DMS114 treated with DMSO at 0.1 percent for 48 hours (cell line): ENCODE measurements around the gene DIAPH1.

ENCODE experiments used
- DNase-seq: peaks from one replicate; lab custom pipeline; 2025; ENCODE audit not compliant: unreplicated experiment; lab: John Stamatoyannopoulos, UW

Gene DIAPH1

GRCh38 chr5:141508440-141508797 lies 110.4 kb downstream of the DIAPH1 start:
- DNase-seq: no peak

DNA sequence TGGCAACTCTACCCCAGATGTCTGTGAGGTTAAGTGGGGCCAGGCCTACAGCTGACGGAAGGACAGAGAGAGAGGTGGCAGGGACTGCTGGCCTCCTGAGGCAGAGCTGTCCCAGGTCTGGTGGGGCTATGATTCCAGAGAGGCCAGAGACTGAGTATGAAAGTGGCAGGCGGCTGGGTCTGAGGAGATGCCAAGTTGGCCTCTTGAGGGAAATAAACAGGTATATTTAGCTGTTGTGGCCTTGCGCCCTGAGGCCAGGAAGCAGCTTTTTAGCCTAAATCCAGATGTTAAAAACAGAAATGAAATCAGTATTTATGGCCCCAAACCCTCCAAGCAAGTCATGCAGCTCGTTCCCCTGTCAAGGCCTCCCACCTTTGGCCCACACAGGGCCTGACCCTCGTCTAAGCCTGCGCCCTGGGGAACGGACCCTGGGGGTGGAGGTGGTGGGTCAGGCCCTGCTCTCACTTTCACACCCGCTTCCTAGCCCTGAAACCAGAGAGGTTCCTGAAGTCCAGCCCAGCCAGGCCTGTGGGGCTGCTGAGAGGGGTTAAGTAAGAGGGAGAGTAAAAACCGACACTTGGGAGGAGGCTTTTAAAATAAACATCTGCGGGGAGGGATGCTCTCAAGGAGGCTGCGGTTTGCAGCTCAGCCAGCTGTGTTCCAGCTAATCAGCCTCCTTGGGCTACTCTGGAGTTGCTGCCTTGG lies 111.3 kb downstream of the DIAPH1 start:
- no peak for DNase-seq

DNA sequence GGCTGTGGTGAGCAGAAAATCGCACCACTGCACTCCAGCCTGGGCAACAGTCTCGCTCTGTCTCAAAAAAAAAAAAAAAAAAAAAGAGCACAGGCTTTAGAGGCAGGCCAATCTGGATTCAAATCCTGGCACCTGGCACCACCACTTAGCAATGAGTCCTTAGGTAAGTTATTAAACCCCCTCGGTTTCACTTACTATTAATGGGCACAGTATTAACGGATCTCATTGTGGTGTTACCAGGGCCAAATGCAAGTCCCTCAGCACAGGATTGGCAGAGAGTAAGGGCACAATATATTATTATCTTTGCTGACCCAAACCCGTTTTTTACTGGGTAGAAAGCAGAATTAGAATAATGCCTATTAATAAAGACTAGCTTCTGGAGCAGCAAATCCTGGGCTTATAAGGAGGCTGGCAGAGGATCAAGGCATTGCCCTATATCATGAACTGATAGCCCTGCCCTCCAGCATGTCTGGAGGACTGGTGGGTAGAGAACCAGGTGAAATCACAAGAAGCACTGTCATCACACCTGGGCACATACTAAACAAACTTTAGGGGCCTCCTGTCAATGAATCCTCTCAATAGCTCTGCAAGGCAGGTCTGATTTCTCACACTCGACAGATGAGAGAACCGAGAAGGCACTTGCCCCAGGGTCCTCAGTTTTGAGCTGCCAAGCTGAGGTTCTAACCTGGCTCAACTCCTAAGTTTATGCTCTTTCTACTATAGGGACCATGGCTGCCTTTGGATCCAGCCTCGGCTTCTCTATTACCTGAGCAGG lies 112.2 kb downstream of the DIAPH1 start:
- DNase-seq: no peak

DNA sequence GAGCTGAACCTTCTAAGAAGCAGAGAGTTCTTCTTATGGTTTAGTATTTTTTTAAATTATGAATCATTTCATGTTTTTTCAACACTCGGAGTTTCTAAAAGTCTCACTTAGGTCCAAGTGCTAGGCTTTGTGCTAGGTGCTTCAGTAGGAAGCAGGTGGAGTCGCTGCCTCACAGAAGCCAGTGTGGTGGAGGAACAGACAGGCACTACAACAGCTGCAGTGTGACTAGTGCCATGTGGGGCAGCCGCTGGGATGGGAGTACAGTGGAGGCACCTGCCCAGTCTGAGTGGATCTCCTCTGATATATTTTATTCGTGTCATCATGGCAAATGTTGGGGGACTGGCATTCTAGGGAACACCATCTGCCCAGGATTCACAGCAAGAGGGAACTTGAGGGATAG lies 114.6 kb downstream of the DIAPH1 start:
- DNase-seq: no peak

GRCh38 chr5:141503681-141504080 lies 115.1 kb downstream of the DIAPH1 start:
- no peak for DNase-seq

DNA sequence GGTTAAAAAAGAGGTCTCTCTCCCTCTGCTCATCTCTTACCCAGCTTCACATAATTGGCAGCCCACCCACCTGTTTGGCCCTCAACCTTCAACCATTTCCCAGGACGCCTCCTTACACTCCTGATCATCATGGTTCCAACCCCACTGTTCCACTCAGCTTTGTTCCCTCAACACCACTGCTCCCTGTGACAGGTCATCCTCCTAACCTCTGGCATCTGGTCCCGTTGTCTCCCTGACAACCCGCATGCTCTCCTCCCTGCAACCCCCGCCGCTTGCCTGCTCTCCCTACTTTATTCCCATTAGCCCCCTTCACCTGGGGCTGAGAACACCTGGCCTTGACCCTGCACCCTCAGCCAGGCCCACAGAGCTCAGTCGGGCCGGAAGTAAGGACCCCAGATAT lies 117.0 kb downstream of the DIAPH1 start:
- no peak for DNase-seq

DNA sequence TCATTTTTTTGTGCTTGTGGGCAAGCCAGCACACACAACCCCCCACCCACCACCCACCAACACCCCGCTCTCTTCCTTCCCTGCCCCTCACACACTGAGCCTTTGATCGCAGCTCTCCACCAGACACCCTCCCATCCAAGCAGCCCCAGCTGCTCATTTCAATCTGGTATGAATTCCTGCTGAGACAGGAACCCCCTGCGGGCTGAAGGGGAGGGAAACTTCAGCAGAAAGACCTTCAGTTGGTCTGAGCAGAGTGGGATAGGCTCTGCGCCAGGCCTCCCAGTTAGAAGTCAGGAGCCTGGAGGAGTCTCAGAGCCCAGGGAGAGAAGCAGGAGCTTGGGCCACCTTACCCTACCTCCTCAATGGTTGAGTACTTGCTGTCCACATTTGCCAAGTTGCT lies 122.8 kb downstream of the DIAPH1 start:
- DNase-seq: no peak

DNA sequence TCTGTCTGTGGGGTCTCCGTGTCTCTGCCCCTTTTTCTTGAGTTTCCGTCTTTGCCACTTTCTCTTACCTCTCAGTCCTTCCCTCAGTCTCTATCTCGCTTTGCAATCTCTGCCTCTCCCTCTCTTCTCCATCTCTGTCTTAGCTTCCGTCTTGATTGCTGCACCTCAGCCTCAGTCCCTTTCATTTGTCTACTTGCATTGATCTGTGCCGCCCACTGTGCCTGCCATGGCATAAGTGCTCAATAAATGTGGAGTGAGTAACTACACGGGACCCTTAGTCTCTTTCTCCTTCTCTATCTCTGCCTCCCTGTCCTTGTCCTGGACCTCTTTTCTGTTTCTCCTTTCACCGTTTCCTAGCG lies 123.4 kb downstream of the DIAPH1 start:
- no peak for DNase-seq

DNA sequence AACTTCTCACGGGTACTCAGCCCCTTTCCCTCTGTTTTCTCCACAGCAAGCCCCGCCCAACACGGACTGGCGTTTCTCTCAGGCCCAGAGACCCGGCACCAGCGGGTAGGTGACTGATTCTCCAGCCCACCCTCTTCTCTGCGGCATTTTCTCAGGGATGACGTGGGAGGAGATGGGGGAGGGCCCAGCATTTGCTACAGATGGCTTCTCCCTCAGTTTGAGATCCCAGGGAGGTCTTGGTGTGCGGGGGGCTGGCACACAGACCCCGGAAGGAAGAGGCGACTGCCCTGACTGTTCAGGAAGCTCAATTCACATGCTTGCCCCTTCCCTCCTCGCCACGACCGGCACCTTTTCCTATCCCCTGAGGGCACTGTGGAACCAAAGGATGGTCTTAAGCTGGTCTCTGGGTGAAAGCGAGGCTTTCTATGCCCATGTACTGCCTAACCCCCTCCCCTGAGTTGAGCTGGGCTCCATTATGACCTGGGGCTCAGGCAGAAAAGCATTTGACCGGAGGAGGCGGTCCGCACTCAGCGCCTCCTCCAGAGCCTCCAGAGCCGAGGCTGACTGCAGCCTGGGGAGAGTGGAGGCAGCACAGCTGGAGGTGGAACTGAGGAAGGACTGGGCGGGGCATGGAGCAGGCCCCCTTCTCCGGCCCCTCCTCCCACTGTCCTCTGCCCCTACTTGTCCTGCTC lies 123.9 kb downstream of the DIAPH1 start:
- no peak for DNase-seq

DNA sequence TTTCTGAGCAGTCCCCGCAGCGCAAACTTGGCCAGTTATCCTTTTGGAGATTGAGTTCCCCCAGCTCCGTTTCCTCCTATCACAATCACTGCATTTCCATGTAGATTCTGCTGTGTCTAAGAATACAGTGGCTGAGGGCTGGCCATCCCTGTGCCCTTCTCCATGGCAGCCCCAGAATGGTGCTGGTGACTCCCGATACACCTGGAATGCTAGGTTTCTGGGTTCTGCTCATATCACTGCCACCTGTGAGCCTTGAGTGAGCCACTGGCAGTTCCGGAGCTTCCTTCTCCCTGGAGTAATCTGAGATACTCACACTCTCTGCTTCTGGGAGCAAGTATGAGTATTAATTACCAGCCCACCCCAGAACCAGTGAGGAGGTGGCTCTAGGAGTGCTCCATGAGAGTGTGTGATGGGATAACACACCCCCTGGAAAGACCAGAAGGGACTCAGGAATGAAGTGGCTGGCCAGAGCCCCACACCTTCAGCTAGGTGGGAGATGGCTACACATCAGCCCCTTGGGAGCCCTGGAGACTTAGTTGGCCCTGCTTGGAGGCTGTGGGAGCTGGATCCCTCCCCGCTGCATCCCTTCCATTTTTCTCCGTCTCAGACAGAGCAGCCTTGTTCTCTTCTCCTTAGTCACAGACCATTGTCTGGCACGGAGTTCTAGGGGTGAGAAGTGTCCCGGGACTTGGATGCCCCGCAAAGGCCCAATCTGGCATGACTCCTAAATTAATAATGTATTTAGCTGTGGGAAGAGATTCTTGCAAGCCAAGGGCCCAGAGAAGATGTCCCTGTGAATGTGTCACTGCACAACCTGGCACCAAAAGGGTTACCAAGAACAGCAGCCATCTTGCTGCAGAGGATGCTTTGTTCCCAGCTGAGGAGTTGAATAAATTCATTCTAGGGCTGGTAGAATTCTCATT lies 125.0 kb downstream of the DIAPH1 start:
- no peak for DNase-seq

DNA sequence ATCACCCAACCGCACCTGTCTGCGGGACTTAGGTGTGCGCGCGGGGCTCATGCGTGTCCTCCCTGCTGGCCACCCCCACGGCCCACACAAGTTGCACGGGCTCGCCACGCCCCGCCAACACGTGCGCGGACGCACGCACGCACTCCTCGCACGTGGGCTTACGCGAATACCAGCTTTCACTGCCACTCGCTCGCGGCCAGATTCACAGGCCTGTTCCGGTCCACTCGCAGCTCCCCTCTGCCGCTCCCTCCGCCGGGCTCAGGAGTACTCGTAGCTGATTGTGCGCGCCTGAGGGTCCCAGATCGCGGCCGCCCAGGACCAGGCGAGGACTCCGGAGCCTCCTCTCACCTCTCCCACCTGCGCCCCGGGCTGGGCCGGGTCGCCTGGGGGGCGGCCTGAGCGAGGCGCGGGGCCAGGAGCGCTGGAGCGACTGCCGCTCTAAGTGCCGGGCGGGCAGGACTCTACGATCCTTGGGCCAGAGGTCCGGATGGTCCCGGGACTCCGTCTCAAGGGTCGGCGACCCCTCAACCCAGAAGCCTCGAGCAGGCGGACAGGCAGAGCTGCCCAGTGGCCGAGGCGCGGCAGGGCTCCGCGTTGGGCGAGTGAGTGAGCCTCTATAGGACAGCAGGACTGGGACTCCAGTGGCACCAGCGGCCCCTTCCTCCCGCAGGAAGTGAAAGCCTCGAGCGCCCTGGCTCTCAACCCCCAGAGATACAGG lies 126.5 kb downstream of the DIAPH1 start:
- DNase-seq: no peak

DNA sequence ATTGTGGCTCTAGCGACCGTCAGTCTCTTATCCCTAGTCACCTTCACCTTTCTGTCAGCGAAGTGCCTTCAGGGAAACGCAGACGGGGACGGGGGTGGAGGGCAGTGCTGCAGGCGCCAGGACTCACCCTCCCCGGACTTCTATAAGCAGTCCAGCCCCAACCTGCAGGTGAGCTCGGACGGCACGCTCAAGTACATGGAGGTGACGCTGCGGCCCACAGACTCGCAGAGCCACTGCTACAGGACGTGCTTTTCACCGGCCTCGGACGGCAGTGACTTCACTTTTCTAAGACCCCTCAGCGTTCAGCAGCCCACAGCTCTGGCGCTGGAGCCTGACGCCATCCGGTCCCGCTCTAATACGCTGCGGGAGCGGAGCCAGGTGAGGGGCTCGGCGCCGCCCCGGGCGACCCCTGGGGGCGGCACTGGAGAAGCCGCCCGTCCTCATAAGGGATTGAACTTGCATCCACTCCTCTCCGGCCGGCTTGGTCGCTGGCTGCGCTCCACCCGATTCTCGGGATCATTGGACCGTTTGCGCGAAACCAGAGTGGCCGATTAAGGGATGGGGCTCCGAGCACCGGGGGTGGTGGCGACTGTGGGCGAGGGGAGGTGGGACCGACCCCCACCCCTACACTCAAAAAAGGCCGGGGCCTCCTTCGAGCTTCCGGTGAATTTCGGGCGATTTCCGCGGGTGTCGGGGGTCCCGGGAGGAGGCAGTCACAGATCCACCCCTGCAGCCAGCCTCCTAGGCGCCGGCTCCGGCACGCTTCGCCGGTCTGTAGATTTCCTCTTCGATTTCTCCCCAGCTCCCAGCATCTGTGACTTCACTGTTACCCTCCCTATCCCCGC lies 127.3 kb downstream of the DIAPH1 start:
- no peak for DNase-seq

GRCh38 chr5:141490771-141491170 lies 128.0 kb downstream of the DIAPH1 start:
- no peak for DNase-seq

GRCh38 chr5:141490271-141490670 lies 128.5 kb downstream of the DIAPH1 start:
- no peak for DNase-seq

DNA sequence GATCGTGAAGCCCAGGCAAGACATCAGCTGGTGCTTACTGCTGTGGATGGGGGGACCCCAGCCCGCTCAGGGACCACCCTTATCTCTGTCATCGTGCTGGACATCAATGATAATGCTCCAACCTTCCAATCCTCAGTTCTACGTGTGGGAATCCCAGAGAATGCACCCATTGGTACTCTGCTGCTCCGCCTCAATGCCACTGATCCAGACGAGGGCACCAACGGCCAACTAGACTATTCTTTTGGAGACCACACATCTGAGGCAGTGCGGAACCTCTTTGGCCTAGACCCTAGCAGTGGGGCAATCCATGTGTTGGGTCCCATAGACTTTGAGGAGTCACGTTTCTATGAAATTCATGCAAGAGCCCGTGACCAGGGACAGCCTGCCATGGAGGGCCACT lies 129.0 kb downstream of the DIAPH1 start:
- no peak for DNase-seq

GRCh38 chr5:141488591-141489561 lies 129.9 kb downstream of the DIAPH1 start, which contains the start of gene PCDHGC5:
Gene PCDHGC5, plus strand, starts transcription at chr5:141489081. Its CDS starts 160 bp downstream, at chr5:141489241.
- no peak for DNase-seq

- DNase-seq: no peak
Measured at GRCh38 chr5:141487131-141487530, 131.7 kb downstream of the DIAPH1 start.

- no peak for DNase-seq
Measured at GRCh38 chr5:141486091-141486490, 132.7 kb downstream of the DIAPH1 start.
